ENCODE measurements around the gene ZNF177. TPM values are rescaled to one million over a fixed set of nuclear protein-coding genes. Genes with fewer than 3 reads are reported as not detected.

Gene ZNF177
- total and polyA plus RNA-seq, 9 donors = 3.0 to 7.8 (median 5.7) TPM

GRCh38 chr19:9406798-9407352 is 44.1 kb downstream of the ZNF177 start:
- peak; percentile 78 to 86 (median 83) for DNase-seq
- H3K9me3 ChIP-seq = peaks cover 0 to 22% of the 10 kb centered on the region in 2 donors
- no peaks in the 10 kb centered on the region for H3K27me3 ChIP-seq
- H3K4me3 ChIP-seq = peak overlapping the region; percentile 51
- H3K4me1 ChIP-seq (ENCODE audit: insufficient read depth) = no peaks in the 10 kb centered on the region
- 1 to 2% (median 1%) methylated on average over 31 to 39 of the region's 39 CpGs for WGBS, 3 donors
- H3K27ac ChIP-seq = peak overlapping the region in 1 of 2 donors; percentile 58
- intact Hi-C loops (cut with DNase I) = no loop called here
- TF ChIP-seq POLR2A (IDR thresholded peaks at IDR 0.05) = no peak
- no peak for TF ChIP-seq EP300 (IDR thresholded peaks at IDR 0.05)
- TF ChIP-seq, protein P1, sequence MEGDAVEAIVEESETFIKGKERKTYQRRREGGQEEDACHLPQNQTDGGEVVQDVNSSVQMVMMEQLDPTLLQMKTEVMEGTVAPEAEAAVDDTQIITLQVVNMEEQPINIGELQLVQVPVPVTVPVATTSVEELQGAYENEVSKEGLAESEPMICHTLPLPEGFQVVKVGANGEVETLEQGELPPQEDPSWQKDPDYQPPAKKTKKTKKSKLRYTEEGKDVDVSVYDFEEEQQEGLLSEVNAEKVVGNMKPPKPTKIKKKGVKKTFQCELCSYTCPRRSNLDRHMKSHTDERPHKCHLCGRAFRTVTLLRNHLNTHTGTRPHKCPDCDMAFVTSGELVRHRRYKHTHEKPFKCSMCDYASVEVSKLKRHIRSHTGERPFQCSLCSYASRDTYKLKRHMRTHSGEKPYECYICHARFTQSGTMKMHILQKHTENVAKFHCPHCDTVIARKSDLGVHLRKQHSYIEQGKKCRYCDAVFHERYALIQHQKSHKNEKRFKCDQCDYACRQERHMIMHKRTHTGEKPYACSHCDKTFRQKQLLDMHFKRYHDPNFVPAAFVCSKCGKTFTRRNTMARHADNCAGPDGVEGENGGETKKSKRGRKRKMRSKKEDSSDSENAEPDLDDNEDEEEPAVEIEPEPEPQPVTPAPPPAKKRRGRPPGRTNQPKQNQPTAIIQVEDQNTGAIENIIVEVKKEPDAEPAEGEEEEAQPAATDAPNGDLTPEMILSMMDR (IDR thresholded peaks at IDR 0.05) = no peak
- H3K36me3 ChIP-seq = no peaks in the 10 kb centered on the region

GRCh38 chr19:9407827-9408226 is 45.0 kb downstream of the ZNF177 start:
- no peaks in the 10 kb centered on the region for H3K4me1 ChIP-seq (ENCODE audit: insufficient read depth)
- WGBS, 3 donors = 73 to 83% (median 81%) methylated on average over 5 of the region's 5 CpGs
- TF ChIP-seq POLR2A (IDR thresholded peaks at IDR 0.05) (no peak), EP300 (IDR thresholded peaks at IDR 0.05) (no peak)
- TF ChIP-seq, protein P1 (IDR thresholded peaks at IDR 0.05) = no peak
- no peak for DNase-seq
- H3K36me3 ChIP-seq = no peaks in the 10 kb centered on the region
- H3K4me3 ChIP-seq = no peak overlapping the region
- H3K27me3 ChIP-seq = no peaks in the 10 kb centered on the region
- intact Hi-C loops (cut with DNase I) = no loop called here
- peaks cover 1 to 28% of the 10 kb centered on the region in 2 donors for H3K9me3 ChIP-seq
- H3K27ac ChIP-seq = no peak overlapping the region

- H3K36me3 ChIP-seq = no peaks in the 10 kb centered on the region
These were observed 50.6 kb downstream of the ZNF177 start for GRCh38 chr19:9413240-9413954.

GRCh38 chr19:9427941-9428340 is 65.1 kb downstream of the ZNF177 start:
- intact Hi-C loops (cut with DNase I) = no loop called here
- H3K36me3 ChIP-seq = no peaks in the 10 kb centered on the region
- TF ChIP-seq POLR2A (IDR thresholded peaks at IDR 0.05) (no peak), EP300 (IDR thresholded peaks at IDR 0.05) (no peak)
- TF ChIP-seq, protein P1 (IDR thresholded peaks at IDR 0.05) = no peak

More at GRCh38 chr19:9413240-9413954, 50.6 kb downstream of the ZNF177 start:
- Histone ChIP-seq H3K4me1 (ENCODE audit: insufficient read depth) (no peaks in the 10 kb centered on the region), H3K9me3 (peaks cover 10 to 73% of the 10 kb centered on the region in 2 donors), H3K27ac (no peak overlapping the region), H3K27me3 (no peaks in the 10 kb centered on the region), H3K4me3 (no peak overlapping the region)
- WGBS, 3 donors = 97 to 98% (median 97%) methylated on average over 14 of the region's 14 CpGs
- TF ChIP-seq EP300 (IDR thresholded peaks at IDR 0.05) (no peak), POLR2A (IDR thresholded peaks at IDR 0.05) (no peak)
- TF ChIP-seq, protein P1 (IDR thresholded peaks at IDR 0.05) = no peak
- intact Hi-C loops (cut with DNase I) = no loop called here
- no peak for DNase-seq

More at GRCh38 chr19:9427941-9428340, 65.1 kb downstream of the ZNF177 start:
- H3K9me3 ChIP-seq = peaks cover 0 to 24% of the 10 kb centered on the region in 2 donors
- no peak overlapping the region for H3K4me3 ChIP-seq
- no peak for DNase-seq
- 80 to 87% (median 86%) methylated on average over 6 of the region's 6 CpGs for WGBS, 3 donors
- no peak overlapping the region for H3K27ac ChIP-seq
- no peaks in the 10 kb centered on the region for H3K4me1 ChIP-seq (ENCODE audit: insufficient read depth)
- no peaks in the 10 kb centered on the region for H3K27me3 ChIP-seq
